Upper lobe of right lung (tissue), 1 donor: ENCODE measurements around the gene ABCC1. TPM values are rescaled to one million over a fixed set of nuclear protein-coding genes. Genes with fewer than 3 reads are reported as not detected.

Experiments
- ATAC-seq: fragments of 200-7000 bp; cut with Tn5 transposase; one replicate; pipeline ENCODE4 v1.9.1; 2020; ENCODE audit warnings: mild to moderate bottlenecking, moderate library complexity
- DNase-seq: peaks from one replicate; pipeline ENCODE4 v3.0.0-alpha.2; 2020
- H3K27ac ChIP-seq: fragments of 200-600 bp; one replicate; pipeline ENCODE4 v1.8.0; 2022
- H3K27me3 ChIP-seq: fragments of 200-600 bp; one replicate; pipeline ENCODE4 v1.8.0; 2022; ENCODE audit warnings: mild to moderate bottlenecking
- H3K36me3 ChIP-seq: fragments of 200-600 bp; one replicate; pipeline ENCODE4 v1.8.0; 2022
- H3K4me1 ChIP-seq: fragments of 200-600 bp; one replicate; pipeline ENCODE4 v1.8.0; 2022
- H3K4me3 ChIP-seq: fragments of 200-600 bp; one replicate; pipeline ENCODE4 v1.8.0; 2022; ENCODE audit warnings: mild to moderate bottlenecking
- H3K9me3 ChIP-seq: fragments of 200-600 bp; one replicate; pipeline ENCODE4 v1.8.0; 2022
- CTCF ChIP-seq: fragments of 200-600 bp; IDR thresholded peaks from one replicate; pipeline ENCODE4 v1.8.0; 2022; ENCODE audit warnings: antibody characterized with exemption
- intact Hi-C: fragments of 100-400 bp; cut with DNase I; formaldehyde crosslinking; loops from one replicate; pipeline ENCODE4 v1.11.0; 2022
- total RNA-seq: library from RNA; stranded (reverse); fragmentation: NEBNext Ultra II Directional; extraction: Animal tissue kit (Norgen Biotek cat#: 25700); gene quantifications from one replicate; pipeline ENCODE4 v1.2.1, GENCODE V29; 2021
- donor health status: DM: no; HTN: yes; CAD: no; lungs with severe emphysema.

Gene ABCC1
- total RNA-seq, 1 donor from 2014 or later, result 50.6 TPM

- no peaks in the 10 kb centered on the region for H3K9me3 ChIP-seq
- H3K27ac ChIP-seq, result no peak overlapping the region
- no peak for DNase-seq
- H3K4me3 ChIP-seq, result no peak overlapping the region
- no peaks in the 10 kb centered on the region for H3K27me3 ChIP-seq
- H3K4me1 ChIP-seq, result no peaks in the 10 kb centered on the region
- no peaks in the 10 kb centered on the region for H3K36me3 ChIP-seq
- no peak for TF ChIP-seq CTCF
- intact Hi-C loops, result no loop called here
- ATAC-seq, result no peak
Measured at GRCh38 chr16:16191493-16192167, 242.2 kb downstream of the ABCC1 start.

Other genes with a start within 250 kb of the ABCC1 start
- gene MYH11, start 92.6 kb upstream of the ABCC1 start, total RNA-seq, result 106 TPM
- gene CEP20, start 61.0 kb upstream of the ABCC1 start, total RNA-seq, result 30.3 TPM